ENCODE results near the gene C14orf132. TPM values are rescaled to one million over a fixed set of nuclear protein-coding genes. Genes with fewer than 3 reads are reported as not detected.
A peak's percentile ranks its signal among the peaks of the same experiment; 100 is the strongest.

C14orf132 gene
- total RNA-seq, 6 donors from 2014 or later: 36.7 to 64.6 (median 59.6) TPM

- H3K4me3 ChIP-seq: no peak overlapping the region
- peaks cover 0 to 14% (median 6%) of the 10 kb centered on the region in 4 donors for H3K4me1 ChIP-seq
- H3K27me3 ChIP-seq: no peaks in the 10 kb centered on the region
- TF ChIP-seq POLR2AphosphoS5 (IDR thresholded peaks at IDR 0.05) (no peak), POLR2A (IDR thresholded peaks at IDR 0.05) (no peak), EP300 (IDR thresholded peaks at IDR 0.05) (no peak), CTCF (IDR thresholded peaks at IDR 0.05) (no peak)
- ATAC-seq (ENCODE audit: low FRiP score in 2 of 2): no peak
- WGBS, 2 donors: 80 to 89% methylated on average over 10 of the region's 10 CpGs
- DNase-seq: no peak
- H3K9me3 ChIP-seq: no peaks in the 10 kb centered on the region
- no peak overlapping the region for H3K27ac ChIP-seq
- no peaks in the 10 kb centered on the region for H3K36me3 ChIP-seq
These were observed 41.4 kb downstream of the C14orf132 start for GRCh38 chr14:96080571-96080970.

- Histone ChIP-seq H3K4me3 (no peak overlapping the region), H3K9me3 (no peaks in the 10 kb centered on the region), H3K27ac (no peak overlapping the region), H3K27me3 (no peaks in the 10 kb centered on the region), H3K36me3 (peaks cover 0 to 1% (median 0%) of the 10 kb centered on the region in 4 donors), H3K4me1 (peaks cover 0 to 14% (median 4%) of the 10 kb centered on the region in 4 donors)
- no peak for ATAC-seq (ENCODE audit: low FRiP score in 2 of 2)
- no peak for DNase-seq
- TF ChIP-seq CTCF (IDR thresholded peaks at IDR 0.05): no peak
- TF ChIP-seq POLR2A (IDR thresholded peaks at IDR 0.05): no peak
- no peak for TF ChIP-seq EP300 (IDR thresholded peaks at IDR 0.05)
- TF ChIP-seq POLR2AphosphoS5 (IDR thresholded peaks at IDR 0.05): no peak
- WGBS, 2 donors: 92 to 96% methylated on average over 6 of the region's 6 CpGs
These were observed 42.1 kb downstream of the C14orf132 start for GRCh38 chr14:96081224-96081623.

- H3K9me3 ChIP-seq: no peaks in the 10 kb centered on the region
- ATAC-seq (ENCODE audit: low FRiP score in 2 of 2) (no peak), DNase-seq (no peak)
- H3K4me3 ChIP-seq: no peak overlapping the region
- H3K27me3 ChIP-seq: no peaks in the 10 kb centered on the region
- 85 to 94% methylated on average over 10 of the region's 10 CpGs for WGBS, 2 donors
- no peak overlapping the region for H3K27ac ChIP-seq
- H3K4me1 ChIP-seq: peaks cover 0 to 14% (median 4%) of the 10 kb centered on the region in 4 donors
- peaks cover 0 to 8% (median 3%) of the 10 kb centered on the region in 4 donors for H3K36me3 ChIP-seq
- TF ChIP-seq EP300 (IDR thresholded peaks at IDR 0.05) (no peak), POLR2A (IDR thresholded peaks at IDR 0.05) (no peak), CTCF (IDR thresholded peaks at IDR 0.05) (no peak), POLR2AphosphoS5 (IDR thresholded peaks at IDR 0.05) (no peak)
These were observed 42.7 kb downstream of the C14orf132 start for GRCh38 chr14:96081767-96082400.

GRCh38 chr14:96082420-96083300, 43.5 kb downstream of the C14orf132 start:
- Histone ChIP-seq H3K27me3 (no peaks in the 10 kb centered on the region), H3K4me1 (peaks cover 0 to 14% (median 4%) of the 10 kb centered on the region in 4 donors), H3K36me3 (peaks cover 0 to 15% (median 10%) of the 10 kb centered on the region in 4 donors), H3K9me3 (no peaks in the 10 kb centered on the region), H3K4me3 (no peak overlapping the region), H3K27ac (peak overlapping the region in 2 of 4 donors; percentile 40 to 46)
- TF ChIP-seq POLR2A (IDR thresholded peaks at IDR 0.05) (no peak), POLR2AphosphoS5 (IDR thresholded peaks at IDR 0.05) (no peak), EP300 (IDR thresholded peaks at IDR 0.05) (no peak), CTCF (IDR thresholded peaks at IDR 0.05) (no peak)
- 86 to 88% methylated on average over 11 of the region's 11 CpGs for WGBS, 2 donors
- ATAC-seq (ENCODE audit: low FRiP score in 2 of 2) (no peak), DNase-seq (no peak)
